H9 (cell line): ENCODE measurements around the gene ACSL3. TPM values are rescaled to one million over a fixed set of nuclear protein-coding genes. Genes with fewer than 3 reads are reported as not detected.

ENCODE experiments used
- DNase-seq: peaks from one replicate; pipeline ENCODE4 v3.0.0-alpha.2; 2017
- H2AFZ ChIP-seq: one replicate; pipeline ENCODE4 v1.6.1; 2013; ENCODE audit warnings: mild to moderate bottlenecking, low read length, control low read depth, moderate library complexity
- H2AK5ac ChIP-seq: 2 replicates; pipeline ENCODE4 v1.6.1; 2013; ENCODE audit warnings: low read length, control low read depth, mixed read lengths; ENCODE audit not compliant: insufficient read length
- H2BK120ac ChIP-seq: one replicate; pipeline ENCODE4 v1.6.1; 2013; ENCODE audit warnings: low read depth, mild to moderate bottlenecking, low read length, control low read depth, inconsistent platforms; ENCODE audit not compliant: poor library complexity, severe bottlenecking
- H2BK12ac ChIP-seq: 2 replicates; pipeline ENCODE4 v1.6.1; 2013; ENCODE audit warnings: low read length, control low read depth, mixed read lengths, low read depth; ENCODE audit not compliant: insufficient read length
- H2BK15ac ChIP-seq: 2 replicates; pipeline ENCODE4 v1.6.1; 2013; ENCODE audit warnings: low read depth, low read length, control low read depth
- H2BK20ac ChIP-seq: one replicate; pipeline ENCODE4 v1.6.1; 2013; ENCODE audit warnings: low read depth, mild to moderate bottlenecking, low read length, control low read depth, inconsistent platforms; ENCODE audit not compliant: poor library complexity, severe bottlenecking
- H2BK5ac ChIP-seq: 2 replicates; pipeline ENCODE4 v1.6.1; 2013; ENCODE audit warnings: low read length, control low read depth, mixed read lengths; ENCODE audit not compliant: insufficient read length
- H3K14ac ChIP-seq: 2 replicates; pipeline ENCODE4 v1.6.1; 2013; ENCODE audit warnings: low read length, control low read depth; ENCODE audit not compliant: insufficient read depth
- H3K18ac ChIP-seq: 2 replicates; pipeline ENCODE4 v1.6.1; 2013; ENCODE audit warnings: low read depth, mild to moderate bottlenecking, mixed read lengths, low read length, control low read depth; ENCODE audit not compliant: insufficient read length
- H3K23ac ChIP-seq: 2 replicates; pipeline ENCODE4 v1.6.1; 2013; ENCODE audit warnings: low read length, control low read depth, mixed read lengths, low read depth; ENCODE audit not compliant: insufficient read length
- H3K23me2 ChIP-seq: 2 replicates; pipeline ENCODE4 v1.6.1; 2013; ENCODE audit warnings: low read depth, mild to moderate bottlenecking, mixed read lengths, low read length, control low read depth; ENCODE audit not compliant: insufficient read length, poor library complexity, severe bottlenecking
- H3K27ac ChIP-seq: 2 replicates; pipeline ENCODE4 v1.5.1; 2013; ENCODE audit warnings: low read length, control low read depth, mixed read lengths, low read depth; ENCODE audit not compliant: insufficient read length
- H3K27me3 ChIP-seq: 2 replicates; pipeline ENCODE4 v1.6.1; 2013; ENCODE audit warnings: low read length, control low read depth, inconsistent platforms; ENCODE audit not compliant: insufficient read depth
- H3K4ac ChIP-seq: 2 replicates; pipeline ENCODE4 v1.6.1; 2013; ENCODE audit warnings: low read depth, mild to moderate bottlenecking, control low read depth, inconsistent platforms, low read length, moderate library complexity
- H3K4me1 ChIP-seq: 2 replicates; pipeline ENCODE4 v1.6.1; 2013; ENCODE audit warnings: low read length, control low read depth, inconsistent platforms; ENCODE audit not compliant: insufficient read depth
- H3K4me2 ChIP-seq: 2 replicates; pipeline ENCODE4 v1.6.1; 2013; ENCODE audit warnings: low read length, control low read depth, mixed read lengths; ENCODE audit not compliant: insufficient read length, insufficient read depth
- H3K56ac ChIP-seq: 2 replicates; pipeline ENCODE4 v1.6.1; 2013; ENCODE audit warnings: low read depth, mild to moderate bottlenecking, mixed read lengths, low read length, control low read depth; ENCODE audit not compliant: insufficient read length
- H3K79me1 ChIP-seq: 2 replicates; pipeline ENCODE4 v1.6.1; 2013; ENCODE audit warnings: low read depth, mild to moderate bottlenecking, moderate library complexity, low read length, control low read depth, inconsistent platforms; ENCODE audit not compliant: insufficient read depth, poor library complexity, severe bottlenecking
- H3K79me2 ChIP-seq: 2 replicates; pipeline ENCODE4 v1.6.1; 2013; ENCODE audit warnings: low read length, control low read depth, inconsistent platforms; ENCODE audit not compliant: insufficient read depth
- H3K9ac ChIP-seq: 2 replicates; pipeline ENCODE4 v1.6.1; 2013; ENCODE audit warnings: low read length, control low read depth, mixed read lengths; ENCODE audit not compliant: insufficient read length; ENCODE audit errors: extremely low read depth
- H3K9me3 ChIP-seq: one replicate; pipeline ENCODE4 v1.6.1; 2013; ENCODE audit warnings: low read depth, low read length, inconsistent platforms; ENCODE audit not compliant: control insufficient read depth
- H3T11ph ChIP-seq: one replicate; pipeline ENCODE4 v1.6.1; 2013; ENCODE audit warnings: mild to moderate bottlenecking, low read length, control low read depth, inconsistent platforms
- H4K20me1 ChIP-seq: one replicate; pipeline ENCODE4 v1.6.1; 2013; ENCODE audit not compliant: control insufficient read depth, insufficient read length, insufficient read depth
- H4K5ac ChIP-seq: 2 replicates; pipeline ENCODE4 v1.6.1; 2013; ENCODE audit warnings: low read depth, mild to moderate bottlenecking, mixed read lengths, low read length, control low read depth; ENCODE audit not compliant: insufficient read length
- H4K8ac ChIP-seq: replicated peaks from 2 replicates; pipeline ENCODE4 v1.6.1; 2013; ENCODE audit warnings: low read length, control low read depth, mixed read lengths, low read depth; ENCODE audit not compliant: insufficient read length
- H4K91ac ChIP-seq: 2 replicates; pipeline ENCODE4 v1.6.1; 2013; ENCODE audit warnings: low read depth, mild to moderate bottlenecking, moderate library complexity, mixed read lengths, low read length, control low read depth; ENCODE audit not compliant: insufficient read length
- H3K27ac Mint-ChIP-seq, 3 experiments: 2 replicates in 2 of 3; 3 replicates in 1 of 3; pipeline ENCODE4 v1.8.0; 2020 to 2021; ENCODE audit warnings: mixed read lengths in 3 of 3, mild to moderate bottlenecking in 1 of 3, moderate library complexity in 1 of 3
- H3K27me3 Mint-ChIP-seq: 2 replicates; pipeline ENCODE4 v1.8.0; 2021; ENCODE audit warnings: low read depth, mild to moderate bottlenecking, moderate library complexity, mixed read lengths
- H3K36me3 Mint-ChIP-seq, 3 experiments: 2 replicates in 2 of 3; 3 replicates in 1 of 3; pipeline ENCODE4 v1.8.0; 2020 to 2021; ENCODE audit warnings: low read depth in 3 of 3, mixed read lengths in 3 of 3; ENCODE audit not compliant: insufficient read depth in 1 of 3
- H3K4me1 Mint-ChIP-seq, 2 experiments: 2 replicates each; pipeline ENCODE4 v1.8.0; 2020; ENCODE audit warnings: mixed read lengths in 2 of 2
- H3K4me3 Mint-ChIP-seq, 2 experiments: 2 replicates in 1 of 2; 3 replicates in 1 of 2; pipeline ENCODE4 v1.8.0; 2020 to 2021; ENCODE audit warnings: mild to moderate bottlenecking in 2 of 2, mixed read lengths in 2 of 2, moderate library complexity in 1 of 2
- H3K9me3 Mint-ChIP-seq, 2 experiments: 2 replicates in 1 of 2; 3 replicates in 1 of 2; pipeline ENCODE4 v1.8.0; 2020; ENCODE audit warnings: mild to moderate bottlenecking in 2 of 2, mixed read lengths in 2 of 2, moderate library complexity in 1 of 2
- CTCF ChIP-seq: fragments of 200-600 bp; sonication (generic); conservative IDR thresholded peaks from 3 replicates; pipeline ENCODE4 v1.8.0; 2021; ENCODE audit warnings: antibody characterized with exemption, mild to moderate bottlenecking
- WGBS: extraction: QIAGEN DNeasy Blood & Tissue Kit; methylation state at CpG from one replicate; pipeline ENCODE4 v1.1.7; 2013; ENCODE audit warnings: missing lambda C conversion rate, low lambda C conversion rate, mixed read lengths; ENCODE audit not compliant: insufficient read length; ENCODE audit errors: extremely low coverage; 5-methylcytosine and 5-hydroxymethylcytosine counted together
- total RNA-seq: library from RNA; stranded (reverse); gene quantifications from 2 replicates; pipeline ENCODE4 v1.2.1, GENCODE V29; 2021

ACSL3 gene
- total RNA-seq, 1 experiment from 2014 or later: 60.9 TPM

- Mint-ChIP-seq H3K9me3 (no peaks in the 10 kb centered on the region), H3K4me3 (no peak overlapping the region), H3K36me3 (peaks cover 0 to 4% (median 2%) of the 10 kb centered on the region in 3 experiments; a peak in 4 of 7 replicates), H3K4me1 (peaks cover 54 to 58% of the 10 kb centered on the region in 2 experiments), H3K27me3 (no peaks in the 10 kb centered on the region), H3K27ac (0 out of 7 replicates have a peak overlapping the region, but pooled peaks of 1 of the 3 experiments have one; percentile 2)
- no peak overlapping the region for H4K8ac ChIP-seq
- no peak overlapping the region for H2AFZ ChIP-seq
- H4K91ac ChIP-seq: no peak overlapping the region
- no peaks in the 10 kb centered on the region for H3K9me3 ChIP-seq
- no peak overlapping the region for H2AK5ac ChIP-seq
- no peak overlapping the region for H3K14ac ChIP-seq
- no peak overlapping the region for H2BK12ac ChIP-seq
- no peak overlapping the region for H3K4me2 ChIP-seq
- H3K4ac ChIP-seq: no peak overlapping the region
- no peak overlapping the region for H2BK120ac ChIP-seq
- H3K4me1 ChIP-seq: peaks cover 8% of the 10 kb centered on the region; the same call in 1 of the 2 replicates
- H3K79me1 ChIP-seq: no peaks in the 10 kb centered on the region
- no peak overlapping the region for H2BK15ac ChIP-seq
- H3K79me2 ChIP-seq: peaks cover 16% of the 10 kb centered on the region; the same call in 1 of the 2 replicates
- H4K20me1 ChIP-seq: no peaks in the 10 kb centered on the region
- no peak overlapping the region for H2BK20ac ChIP-seq
- no peak for TF ChIP-seq CTCF
- H3K23ac ChIP-seq: no peak overlapping the region
- H3K23me2 ChIP-seq: no peaks in the 10 kb centered on the region
- no peak overlapping the region for H3K18ac ChIP-seq
- H3K27me3 ChIP-seq: no peaks in the 10 kb centered on the region
- no peak overlapping the region for H3T11ph ChIP-seq
- H4K5ac ChIP-seq: no peak overlapping the region
- no peak for DNase-seq
- H2BK5ac ChIP-seq: no peak overlapping the region
- H3K9ac ChIP-seq: no peak overlapping the region
- no peak overlapping the region for H3K27ac ChIP-seq
- H3K56ac ChIP-seq: no peak overlapping the region
- no CpG with 5 or more reads among the region's 3 CpGs for WGBS
These were observed 37.1 kb downstream of the ACSL3 start for GRCh38 chr2:222897898-222898297.
